GM12892 (cell line): Measurements from ENCODE around the gene TNRC6C.

Experiments used
- POLR2A ChIP-seq: IDR thresholded peaks from 2 replicates; pipeline ENCODE4 v1.6.1; 2011; ENCODE audit warnings: low read depth, low read length, control low read depth
- POLR2AphosphoS5 ChIP-seq: IDR thresholded peaks from 2 replicates; pipeline ENCODE4 v1.6.1; 2011; ENCODE audit warnings: low read depth, low read length, control low read depth
- TAF1 ChIP-seq: IDR thresholded peaks from 2 replicates; pipeline ENCODE4 v1.6.1; 2011; ENCODE audit warnings: low read depth, mild to moderate bottlenecking, control low read depth, low read length, borderline replicate concordance

GRCh38 chr17:78020717-78021108, 62.2 kb downstream of the TNRC6C start:
- no peak for TF ChIP-seq POLR2A
- TF ChIP-seq POLR2AphosphoS5, result no peak
- no peak for TF ChIP-seq TAF1
